SW 1271 (cell line): Measurements from ENCODE around the gene SORBS2.
A peak's percentile ranks its signal among the peaks of the same experiment; 100 is the strongest.

Experiments
- DNase-seq, 2 experiments: peaks; one replicate each; lab custom pipeline; 2025; lab: John Stamatoyannopoulos, UW

SORBS2 gene

GRCh38 chr4:185672151-185672550 is 139.8 kb downstream of the SORBS2 start:
- no peak for DNase-seq

GRCh38 chr4:185671496-185671895 is 140.5 kb downstream of the SORBS2 start:
- no peak for DNase-seq

- no peak for DNase-seq
These were observed 140.9 kb downstream of the SORBS2 start for GRCh38 chr4:185671066-185671465.

GRCh38 chr4:185669288-185669687 is 142.7 kb downstream of the SORBS2 start:
- DNase-seq, result no peak

- DNase-seq, result no peak
These were observed 145.8 kb downstream of the SORBS2 start for GRCh38 chr4:185666156-185666555.

- DNase-seq, result no peak
These were observed 146.3 kb downstream of the SORBS2 start for GRCh38 chr4:185665655-185666054.

GRCh38 chr4:185664481-185664880 is 147.5 kb downstream of the SORBS2 start:
- DNase-seq, result no peak

- no peak for DNase-seq
These were observed 149.8 kb downstream of the SORBS2 start for GRCh38 chr4:185662030-185662778.

- DNase-seq, result no peak
These were observed 151.7 kb downstream of the SORBS2 start for GRCh38 chr4:185660340-185660739.

- DNase-seq, result no peak
These were observed 154.3 kb downstream of the SORBS2 start for GRCh38 chr4:185657699-185658098.

- no peak for DNase-seq
These were observed 154.8 kb downstream of the SORBS2 start for GRCh38 chr4:185657183-185657582.

- no peak for DNase-seq
These were observed 155.5 kb downstream of the SORBS2 start for GRCh38 chr4:185656467-185656931.

GRCh38 chr4:185654965-185655554 is 156.9 kb downstream of the SORBS2 start:
- no peak for DNase-seq

GRCh38 chr4:185654311-185654710 is 157.7 kb downstream of the SORBS2 start:
- no peak for DNase-seq

GRCh38 chr4:185651851-185652250 is 160.1 kb downstream of the SORBS2 start:
- no peak for DNase-seq

- DNase-seq, result no peak
These were observed 160.8 kb downstream of the SORBS2 start for GRCh38 chr4:185651137-185651677.

GRCh38 chr4:185648631-185649030 is 163.4 kb downstream of the SORBS2 start:
- no peak for DNase-seq

- no peak for DNase-seq
These were observed 166.6 kb downstream of the SORBS2 start for GRCh38 chr4:185645403-185645802.

- DNase-seq, result no peak
These were observed 167.6 kb downstream of the SORBS2 start for GRCh38 chr4:185644408-185644807.

- DNase-seq, result no peak
These were observed 169.1 kb downstream of the SORBS2 start for GRCh38 chr4:185642907-185643306.

- peak in 1 of 2 experiments; percentile 20 for DNase-seq
These were observed 171.0 kb downstream of the SORBS2 start for GRCh38 chr4:185640811-185641675.

- no peak for DNase-seq
These were observed 173.3 kb downstream of the SORBS2 start for GRCh38 chr4:185638548-185639301.
